Activated naive CD4-positive, alpha-beta T cell treated with Interleukin-2 at 50 U/mL for 16 hours (primary cell): ENCODE results near the gene USP46.

Experiments used
- DNase-seq: peaks from one replicate; pipeline ENCODE4 v3.0.0-alpha.2; 2020

Gene USP46

DNA sequence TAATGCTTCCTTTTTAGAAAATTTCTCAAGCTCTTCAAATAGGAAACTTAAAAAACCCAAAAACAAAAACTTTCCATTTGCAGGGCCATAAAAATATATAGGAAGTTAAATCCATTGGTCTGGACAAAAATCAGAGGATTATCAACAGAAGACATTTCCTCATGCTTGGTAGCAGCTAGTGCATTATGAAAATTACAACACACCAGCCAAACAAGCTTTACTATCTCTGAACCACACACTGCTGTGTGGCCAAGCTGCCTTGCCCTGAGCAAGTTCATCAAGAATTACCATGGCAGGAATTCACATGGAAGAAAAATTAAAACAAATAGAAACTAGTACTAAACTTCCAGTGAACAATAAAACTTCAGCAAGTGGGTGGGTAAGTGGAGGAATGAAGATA lies 3.6 kb downstream of the USP46 start:
- DNase-seq, result no peak

DNA sequence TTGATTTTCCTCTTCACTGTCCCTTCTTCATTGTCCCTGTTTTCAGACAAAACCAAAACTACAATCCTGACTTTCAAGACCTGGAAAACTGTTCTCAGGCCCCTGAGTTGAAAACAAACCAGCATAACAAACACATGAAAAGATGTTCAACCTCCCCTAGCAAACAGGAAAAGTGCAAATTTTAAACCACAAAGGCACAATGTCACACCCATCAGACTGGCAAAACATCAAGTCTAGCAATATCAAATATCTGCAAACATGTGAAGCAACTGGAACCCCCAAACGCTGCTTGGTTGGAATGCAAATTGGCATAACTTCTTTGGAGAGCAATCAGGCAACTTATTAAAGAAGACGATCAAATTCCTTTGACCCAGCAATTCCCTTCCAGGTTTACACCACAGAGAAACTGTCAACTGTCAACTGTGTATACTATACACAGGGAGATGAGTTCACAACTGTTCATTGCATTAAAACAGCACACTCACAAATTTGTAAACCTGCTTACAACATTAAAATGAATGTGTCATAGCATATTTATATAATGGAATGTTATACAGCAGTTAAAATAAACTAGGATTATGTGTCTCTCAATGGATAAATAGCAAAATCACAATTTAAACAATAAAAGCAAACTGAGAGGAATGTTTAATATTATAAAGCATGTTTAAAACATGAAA lies 7.0 kb downstream of the USP46 start:
- DNase-seq, result no peak

DNA sequence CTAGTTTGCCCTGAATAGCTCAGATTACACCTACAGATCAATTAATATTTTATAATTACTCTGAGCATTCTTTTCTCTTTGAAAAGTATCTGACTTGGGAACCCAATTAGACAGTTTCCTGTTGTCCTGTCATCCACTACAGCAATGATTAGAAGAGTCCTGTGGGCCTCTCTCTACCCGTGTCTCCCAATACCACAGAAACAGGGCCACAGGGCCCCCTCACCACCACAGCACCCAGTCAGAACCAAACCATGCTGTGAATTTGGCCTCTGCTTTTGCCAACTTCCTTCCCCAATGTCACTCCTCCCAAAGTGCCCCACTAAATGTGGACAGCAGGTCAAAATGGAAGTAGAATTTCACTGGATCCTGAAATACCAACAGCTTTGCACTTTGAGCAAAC lies 10.3 kb downstream of the USP46 start:
- no peak for DNase-seq

GRCh38 chr4:52646741-52647140 lies 12.4 kb downstream of the USP46 start:
- DNase-seq, result no peak

DNA sequence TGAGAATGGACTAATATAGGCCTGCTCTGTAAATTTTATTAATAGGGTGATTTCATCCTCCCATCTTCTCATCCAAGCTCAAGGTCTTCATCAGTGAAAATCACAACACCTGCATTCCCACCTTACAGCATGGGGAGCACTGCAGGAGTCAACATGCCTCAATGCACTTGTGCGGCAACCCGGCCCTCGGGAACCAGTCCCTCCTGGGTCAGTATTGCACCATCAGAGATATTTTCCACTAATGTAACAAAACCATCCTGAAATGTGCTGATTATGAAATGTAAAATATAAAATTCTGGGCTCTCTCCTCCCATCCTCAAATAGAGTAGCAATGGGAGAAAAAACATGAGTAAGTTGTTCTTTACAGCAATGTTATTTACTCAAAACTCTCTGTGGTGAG lies 13.0 kb downstream of the USP46 start:
- DNase-seq, result no peak

DNA sequence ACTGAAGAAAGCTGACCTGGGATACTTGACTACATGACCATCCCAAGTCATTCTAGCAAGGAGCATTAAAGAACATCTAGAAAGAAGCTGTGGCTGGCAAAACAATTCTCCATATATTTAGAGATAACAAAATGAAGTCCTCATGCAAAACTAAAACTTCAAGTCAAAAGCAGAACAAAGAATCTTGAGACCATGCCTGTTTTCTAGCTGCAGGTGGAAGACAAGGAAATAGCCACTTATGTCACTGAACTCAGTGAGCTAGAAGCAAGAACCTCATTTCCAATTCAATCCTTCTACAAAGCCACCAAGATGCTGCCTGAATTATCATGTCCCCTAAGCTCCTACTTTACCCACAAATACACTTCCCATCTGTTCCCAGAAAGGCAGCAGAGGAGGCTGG lies 13.8 kb downstream of the USP46 start:
- no peak for DNase-seq

DNA sequence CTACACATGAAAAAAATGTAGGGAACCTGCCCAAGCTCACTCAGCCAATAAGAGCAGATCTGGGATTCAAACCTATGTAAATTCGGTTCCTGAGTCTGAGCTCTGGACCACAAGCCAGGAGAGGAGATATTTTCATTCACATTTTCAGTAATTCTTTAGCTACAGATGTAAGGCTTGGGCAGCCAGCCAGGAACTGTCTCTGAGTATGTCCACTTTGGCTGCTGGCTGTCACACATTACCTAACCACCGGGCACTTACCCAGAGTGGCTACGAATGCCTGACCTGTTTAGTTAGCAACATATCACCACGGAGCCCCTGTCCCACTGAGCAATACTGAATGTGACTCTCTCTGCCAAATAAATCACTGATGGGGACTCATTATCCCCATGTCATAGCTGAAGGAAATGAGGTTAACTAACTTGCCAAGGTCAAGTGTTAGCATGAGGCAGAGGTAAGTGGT lies 15.3 kb downstream of the USP46 start:
- no peak for DNase-seq

- no peak for DNase-seq
These were observed 15.9 kb downstream of the USP46 start for GRCh38 chr4:52643190-52643589.

- DNase-seq, result no peak
These were observed 17.1 kb downstream of the USP46 start for GRCh38 chr4:52641854-52642563.

- no peak for DNase-seq
These were observed 18.1 kb downstream of the USP46 start for GRCh38 chr4:52640808-52641565.

- DNase-seq, result no peak
These were observed 20.4 kb downstream of the USP46 start for GRCh38 chr4:52638717-52639116.

DNA sequence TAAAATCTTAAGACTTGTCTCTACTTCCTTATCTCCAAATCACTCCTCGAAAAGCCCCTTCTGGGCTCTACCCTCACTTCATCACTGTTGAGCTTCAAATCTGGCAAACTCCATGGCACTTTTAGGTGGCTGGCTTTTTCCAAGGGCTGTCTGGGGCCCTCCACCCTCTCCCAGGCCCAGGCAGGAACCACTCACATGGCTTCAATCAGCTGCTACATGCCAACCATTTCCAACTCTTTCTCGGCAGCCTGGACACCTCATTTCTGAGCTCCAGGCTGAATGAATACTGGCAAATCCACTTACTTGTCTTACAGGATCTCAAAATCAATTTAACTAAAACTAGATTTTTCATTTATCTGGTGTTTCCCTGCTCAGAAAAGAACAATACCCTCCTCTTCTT lies 22.0 kb downstream of the USP46 start:
- no peak for DNase-seq

- DNase-seq, result no peak
These were observed 23.5 kb downstream of the USP46 start for GRCh38 chr4:52635560-52635959.

DNA sequence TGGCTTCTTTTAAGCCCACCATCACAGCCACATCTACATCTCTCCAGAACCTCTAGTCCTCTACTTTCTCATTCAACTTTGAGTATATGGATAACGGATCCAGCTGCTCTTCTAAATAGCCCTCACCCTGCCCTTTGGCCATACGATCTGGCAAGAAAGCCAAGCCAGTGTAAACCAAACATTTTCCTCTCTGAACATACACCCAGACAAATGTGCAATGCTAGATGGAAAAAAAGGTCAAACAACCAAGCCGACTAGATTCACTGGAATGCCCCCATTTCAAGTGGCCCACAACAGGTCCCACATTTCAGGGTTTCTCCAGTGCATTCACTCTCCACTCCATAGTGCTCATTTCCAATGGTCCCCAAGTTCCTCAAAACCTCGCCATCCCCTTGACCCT lies 24.0 kb downstream of the USP46 start:
- no peak for DNase-seq

DNA sequence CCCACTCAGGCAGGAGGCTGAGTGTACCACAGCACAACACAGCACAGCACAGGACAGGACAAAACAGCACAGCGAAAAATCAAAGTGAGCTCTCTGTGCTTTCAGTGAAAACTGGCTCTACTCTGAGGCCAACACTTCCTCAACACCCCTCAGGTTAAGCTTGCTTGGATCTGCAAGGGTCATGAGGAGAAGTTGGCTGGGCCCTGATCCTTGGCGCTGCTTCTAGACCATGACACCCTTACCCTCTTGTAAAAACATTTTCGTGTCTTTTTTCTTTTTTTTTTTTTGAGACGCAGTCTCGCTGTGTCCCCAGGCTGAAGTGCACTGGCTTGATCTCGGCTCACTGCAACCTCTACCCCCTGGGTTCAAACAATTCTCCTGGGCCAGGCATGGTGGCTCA lies 25.3 kb downstream of the USP46 start:
- DNase-seq, result no peak

GRCh38 chr4:52628974-52629373 lies 30.1 kb downstream of the USP46 start:
- DNase-seq, result no peak

- no peak for DNase-seq
These were observed 30.6 kb downstream of the USP46 start for GRCh38 chr4:52628543-52628942.

DNA sequence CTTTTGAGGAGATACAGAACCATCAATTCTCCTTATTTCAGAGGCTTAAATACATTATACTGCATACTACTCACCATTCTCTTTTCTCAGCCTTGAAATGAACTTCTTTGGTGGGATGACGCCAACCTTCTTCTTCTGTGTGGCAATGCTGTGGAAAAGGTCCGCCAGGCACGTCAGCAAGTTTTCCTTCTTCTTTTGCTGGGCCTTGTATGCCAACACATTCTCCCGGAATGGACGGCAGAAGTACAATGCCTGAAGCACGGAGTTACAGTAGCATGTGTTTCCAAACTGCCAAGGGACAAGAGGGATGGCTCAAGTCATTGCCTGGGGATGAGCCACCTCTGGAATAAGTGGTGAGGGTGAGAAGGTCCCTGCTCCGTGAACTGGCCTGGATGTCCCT lies 31.2 kb downstream of the USP46 start:
- no peak for DNase-seq

DNA sequence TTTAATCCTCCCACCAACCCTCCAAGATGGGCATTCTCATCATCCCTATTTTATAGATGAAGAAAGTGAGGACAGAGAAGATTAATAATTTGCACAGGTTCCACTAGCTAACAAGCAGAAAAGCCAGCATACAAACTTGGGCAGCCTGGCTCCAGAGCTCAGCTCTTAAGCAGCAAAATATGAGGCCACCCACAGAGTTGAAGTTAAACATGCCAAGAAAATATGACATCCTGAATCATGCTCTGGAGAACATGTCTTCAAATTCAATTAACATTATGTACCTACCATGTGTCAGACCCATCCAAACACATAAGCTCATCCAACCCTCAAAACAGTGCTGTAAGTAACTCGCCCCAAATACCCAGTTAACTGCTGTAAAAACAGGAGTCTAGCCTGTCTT lies 33.9 kb downstream of the USP46 start:
- no peak for DNase-seq

DNA sequence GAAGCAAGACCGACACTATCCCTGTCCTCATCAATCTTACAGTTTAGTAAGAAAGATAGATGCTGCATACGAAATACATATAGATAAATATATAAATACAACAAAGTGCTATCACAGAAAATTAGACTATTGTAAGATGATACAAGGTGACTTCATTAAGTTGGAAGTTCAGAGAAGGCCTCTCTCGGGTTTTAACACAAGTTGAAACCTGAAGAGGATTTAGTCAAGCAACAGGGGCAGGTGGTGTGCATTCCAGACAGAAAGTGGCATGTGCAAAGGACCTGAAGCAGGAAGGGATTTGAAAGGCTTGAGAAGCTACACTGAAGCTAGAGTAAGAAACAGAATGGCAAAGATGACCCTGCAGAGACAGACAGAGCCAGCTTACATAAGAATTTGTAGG lies 36.5 kb downstream of the USP46 start:
- no peak for DNase-seq

GRCh38 chr4:52621567-52621966 lies 37.5 kb downstream of the USP46 start:
- DNase-seq, result no peak

DNA sequence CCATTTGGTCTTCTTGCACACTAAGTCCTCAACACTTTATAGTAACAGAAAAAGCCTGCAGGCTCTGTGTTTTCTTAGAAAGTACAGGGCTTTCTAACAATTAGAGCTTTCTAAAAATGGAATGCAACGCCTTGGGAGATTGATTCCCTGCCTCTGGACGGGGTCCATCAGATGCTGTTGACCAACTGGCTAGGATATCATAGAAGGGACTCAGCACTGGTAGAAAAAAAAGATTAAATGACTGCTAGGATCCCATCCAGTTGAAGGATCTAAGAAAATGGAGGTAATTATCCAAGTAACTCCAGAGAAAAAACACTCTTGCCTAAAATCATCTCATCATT lies 39.5 kb downstream of the USP46 start:
- DNase-seq, result no peak

- DNase-seq, result no peak
These were observed 40.1 kb downstream of the USP46 start for GRCh38 chr4:52618795-52619590.
